Measurements from ENCODE around the gene PHC2.

The PHC2 gene

DNA sequence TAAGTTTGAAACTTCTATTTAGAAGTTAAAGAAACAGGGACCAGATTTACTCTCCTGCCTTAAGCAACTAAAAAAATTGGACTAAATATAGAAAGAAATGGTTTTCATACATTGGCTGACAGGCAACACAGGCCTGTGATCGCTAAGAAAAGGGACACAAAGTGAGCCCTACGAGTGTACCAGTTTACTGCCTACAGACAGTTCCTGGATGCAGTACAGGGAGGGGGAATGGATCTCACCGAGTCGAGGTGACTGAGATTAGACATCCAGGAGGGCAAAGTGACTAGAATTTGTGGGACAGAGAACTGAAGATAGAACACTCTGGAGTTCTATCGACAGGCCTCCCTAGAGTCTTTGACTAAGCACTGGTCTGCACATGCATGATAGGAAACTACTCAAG, 16.0 kb downstream of the PHC2 start:
- DNase-seq, result no peak

DNA sequence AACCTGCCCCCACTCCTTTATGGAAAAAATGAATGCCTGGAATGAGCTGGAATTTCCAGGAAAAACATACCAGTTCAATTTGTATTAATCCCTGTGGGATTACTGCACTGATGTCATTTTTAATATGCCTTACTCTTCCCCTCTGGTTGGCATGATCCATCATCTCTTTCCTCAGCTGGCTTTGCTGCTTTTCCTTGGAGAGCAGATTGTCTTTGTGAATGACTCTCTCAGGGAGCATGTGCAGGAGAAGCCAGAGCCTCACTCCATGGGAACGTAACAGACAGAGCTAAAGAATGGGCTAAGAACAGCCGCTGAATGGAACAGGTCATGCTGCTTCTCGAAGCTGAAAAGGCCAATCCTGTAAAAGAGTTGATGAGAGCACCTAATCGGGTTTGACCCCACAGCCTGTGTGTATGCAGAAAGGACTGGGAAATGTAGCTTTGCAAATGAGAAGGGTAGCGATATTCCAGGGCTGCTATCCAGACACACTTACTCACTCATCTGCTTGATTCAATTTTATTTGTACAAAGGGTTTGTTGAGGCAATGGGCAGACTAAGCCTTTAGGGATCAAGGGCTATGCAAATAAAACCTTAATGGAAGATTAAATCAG, 20.7 kb downstream of the PHC2 start:
- DNase-seq, result no peak

DNA sequence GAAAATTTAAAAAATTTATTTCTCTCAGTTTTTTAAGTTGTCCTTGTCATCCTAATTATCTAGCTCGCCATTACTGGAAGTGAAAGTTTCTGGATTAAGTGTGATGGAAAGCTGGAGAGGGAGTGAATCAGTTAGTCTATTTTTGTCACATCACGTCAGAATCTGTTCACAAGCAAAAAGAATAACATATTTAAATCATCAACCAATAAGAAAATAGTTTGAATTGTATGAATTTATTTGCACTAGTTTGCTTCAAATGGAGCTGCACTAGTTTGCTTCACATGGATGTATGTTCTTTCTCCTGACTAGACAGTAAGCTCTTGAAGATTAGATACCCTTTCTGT, 22.8 kb downstream of the PHC2 start:
- DNase-seq, result no peak

DNA sequence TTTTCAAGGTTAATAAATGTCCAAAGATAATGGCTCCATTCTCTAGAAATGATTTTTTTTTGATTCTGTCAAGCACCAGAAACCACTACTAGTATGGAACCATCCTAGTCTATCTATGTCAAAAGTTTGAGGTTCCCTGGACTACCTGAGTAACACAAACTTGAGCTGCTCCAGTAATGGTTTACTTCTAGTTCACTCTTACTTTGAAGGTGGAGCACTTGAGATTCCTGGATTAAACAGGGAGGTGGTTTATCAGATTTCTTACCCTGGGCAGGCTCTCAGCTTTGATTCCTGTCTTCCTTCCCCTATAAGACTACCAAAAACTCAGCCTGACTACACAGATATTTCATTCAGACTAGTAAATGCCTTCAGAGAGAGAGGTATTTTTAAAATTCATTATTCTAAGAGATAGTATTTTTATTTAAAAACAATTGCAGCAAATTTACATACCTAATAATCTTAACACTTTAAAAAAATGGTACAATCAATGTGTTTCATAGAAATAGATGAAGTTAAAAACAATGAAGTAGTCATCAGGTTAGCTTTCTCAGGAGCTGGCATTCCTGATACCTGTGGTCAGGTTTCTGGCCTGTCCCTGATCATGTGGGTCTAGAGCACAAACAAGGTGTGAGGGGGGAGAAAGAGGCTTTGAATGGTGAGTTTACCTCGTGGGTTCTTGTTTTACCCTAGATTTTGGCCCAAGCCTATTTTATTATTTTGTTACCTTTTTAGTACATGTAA, 23.4 kb downstream of the PHC2 start:
- no peak for DNase-seq

DNA sequence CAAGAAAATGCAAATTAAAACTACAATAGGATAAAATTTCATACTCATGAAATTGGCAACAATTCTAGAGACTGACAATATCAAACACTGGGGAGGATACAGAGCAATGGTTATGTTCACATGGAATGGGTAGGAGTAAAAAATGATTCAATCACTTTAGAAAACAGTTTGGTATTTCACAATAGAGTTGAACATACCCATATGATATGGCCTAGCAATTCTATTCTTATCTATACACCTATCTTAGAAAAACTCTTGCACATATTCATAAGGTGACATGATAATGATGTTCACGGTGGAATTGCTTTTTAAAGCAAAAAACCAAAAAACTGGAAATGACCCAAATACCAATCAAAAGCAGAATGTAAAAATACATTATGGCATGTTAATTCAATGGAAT, 28.7 kb downstream of the PHC2 start:
- DNase-seq, result no peak

DNA sequence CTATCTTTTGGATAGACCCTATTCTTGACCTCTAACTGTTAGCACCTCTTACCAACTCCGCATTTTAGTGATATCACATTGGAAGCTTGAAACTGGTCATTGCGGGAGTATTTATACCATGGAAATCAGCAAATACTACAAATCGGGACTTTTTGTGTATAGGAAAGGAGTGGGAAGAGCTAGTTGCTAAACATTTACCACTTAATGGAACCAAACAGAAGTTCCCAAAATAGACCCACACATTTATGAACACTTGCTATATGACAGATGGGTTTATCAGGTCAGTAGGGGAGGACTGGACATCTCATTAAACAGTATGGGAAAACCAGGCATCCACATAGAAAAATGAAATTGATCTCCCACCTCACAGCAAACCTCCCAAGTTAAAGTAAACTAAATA, 29.4 kb downstream of the PHC2 start:
- DNase-seq, result no peak

DNA sequence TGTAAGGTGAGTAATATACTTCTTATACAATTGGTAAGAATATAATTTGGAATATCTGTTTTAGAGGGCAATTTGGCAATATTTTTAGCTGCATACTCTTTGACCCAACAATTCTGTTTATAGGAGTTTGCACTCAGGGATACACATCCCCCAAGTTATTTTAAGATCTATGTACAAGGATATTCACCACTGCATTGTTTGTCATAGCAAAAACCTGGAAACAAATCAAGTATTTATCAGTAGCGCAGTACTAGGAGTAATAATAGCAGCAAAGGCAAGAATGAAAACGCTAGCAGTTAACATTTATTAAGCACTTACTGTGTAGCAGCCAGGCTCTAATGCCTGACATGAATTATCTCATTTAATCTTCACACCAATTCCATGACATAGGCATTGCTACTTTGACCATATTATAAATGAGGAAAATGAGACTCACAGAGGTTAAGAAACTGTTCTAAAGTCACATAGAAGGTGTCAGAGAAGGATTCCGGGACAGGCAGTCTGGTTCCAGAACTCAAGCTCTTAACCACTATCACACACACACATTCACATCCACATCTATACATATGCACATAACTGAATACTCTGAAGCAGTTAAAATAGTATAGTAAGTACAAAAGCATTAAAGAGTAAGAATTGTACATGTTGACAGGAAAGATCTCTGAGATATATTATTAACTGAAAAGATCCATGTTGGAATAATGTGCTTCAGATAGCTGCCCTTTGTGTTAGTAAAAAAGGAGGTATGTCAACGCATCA, 30.6 kb downstream of the PHC2 start:
- no peak for DNase-seq

DNA sequence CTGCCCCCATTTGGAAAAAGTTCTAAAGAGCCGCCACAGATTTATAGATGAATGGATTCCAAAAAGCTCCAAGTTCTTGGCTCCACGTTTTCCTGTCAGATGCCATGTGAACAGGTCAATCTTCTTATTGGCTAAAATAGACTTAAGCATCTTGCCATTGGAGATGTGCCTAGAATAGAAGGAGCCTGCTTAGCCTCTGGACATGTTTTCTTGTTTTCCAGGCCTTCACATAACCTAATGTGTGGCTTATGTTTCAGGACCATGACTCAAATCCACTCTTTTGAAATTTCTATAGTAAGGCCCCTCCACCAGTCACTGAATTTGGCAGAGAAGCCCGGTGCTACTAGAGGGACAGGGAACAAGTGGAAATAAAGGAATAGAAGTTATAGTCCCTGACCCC, 31.5 kb downstream of the PHC2 start:
- no peak for DNase-seq

DNA sequence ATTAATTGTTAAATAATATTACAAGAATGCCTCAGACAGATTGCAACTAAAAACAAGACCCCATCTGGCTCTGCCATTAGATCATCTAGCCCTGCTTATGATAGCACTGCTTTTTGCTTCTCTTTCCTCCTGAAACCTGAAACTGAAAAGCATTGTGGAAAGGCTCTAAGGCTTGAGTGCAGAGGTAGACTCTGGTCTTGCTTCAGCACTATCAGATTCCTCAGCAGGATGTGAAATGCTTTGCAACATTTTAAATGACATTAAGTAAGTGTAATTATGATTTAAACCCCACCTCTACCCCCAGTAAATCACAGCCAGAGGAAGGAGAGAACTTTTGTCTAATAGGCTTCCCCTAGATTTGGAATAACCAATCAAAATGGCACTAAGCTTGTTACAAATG, 32.9 kb downstream of the PHC2 start:
- no peak for DNase-seq

DNA sequence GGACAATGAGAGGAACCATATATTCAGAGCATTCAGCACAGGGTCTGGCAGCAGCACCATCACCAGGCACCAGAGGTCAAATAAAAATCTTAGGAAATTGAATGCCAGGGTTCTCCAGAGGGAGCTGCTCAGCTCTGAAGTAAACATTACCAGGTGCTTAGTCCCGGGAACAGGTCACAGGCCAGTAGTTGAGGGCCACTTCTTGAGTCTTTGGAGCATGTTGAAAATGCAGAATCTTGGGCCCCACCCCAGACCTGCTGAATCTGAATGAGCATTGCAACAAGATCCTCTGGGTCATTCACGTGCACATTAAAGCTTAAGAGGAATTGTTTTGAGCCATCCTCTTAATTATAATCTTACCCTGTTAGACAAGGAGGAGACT, 33.8 kb downstream of the PHC2 start:
- no peak for DNase-seq

DNA sequence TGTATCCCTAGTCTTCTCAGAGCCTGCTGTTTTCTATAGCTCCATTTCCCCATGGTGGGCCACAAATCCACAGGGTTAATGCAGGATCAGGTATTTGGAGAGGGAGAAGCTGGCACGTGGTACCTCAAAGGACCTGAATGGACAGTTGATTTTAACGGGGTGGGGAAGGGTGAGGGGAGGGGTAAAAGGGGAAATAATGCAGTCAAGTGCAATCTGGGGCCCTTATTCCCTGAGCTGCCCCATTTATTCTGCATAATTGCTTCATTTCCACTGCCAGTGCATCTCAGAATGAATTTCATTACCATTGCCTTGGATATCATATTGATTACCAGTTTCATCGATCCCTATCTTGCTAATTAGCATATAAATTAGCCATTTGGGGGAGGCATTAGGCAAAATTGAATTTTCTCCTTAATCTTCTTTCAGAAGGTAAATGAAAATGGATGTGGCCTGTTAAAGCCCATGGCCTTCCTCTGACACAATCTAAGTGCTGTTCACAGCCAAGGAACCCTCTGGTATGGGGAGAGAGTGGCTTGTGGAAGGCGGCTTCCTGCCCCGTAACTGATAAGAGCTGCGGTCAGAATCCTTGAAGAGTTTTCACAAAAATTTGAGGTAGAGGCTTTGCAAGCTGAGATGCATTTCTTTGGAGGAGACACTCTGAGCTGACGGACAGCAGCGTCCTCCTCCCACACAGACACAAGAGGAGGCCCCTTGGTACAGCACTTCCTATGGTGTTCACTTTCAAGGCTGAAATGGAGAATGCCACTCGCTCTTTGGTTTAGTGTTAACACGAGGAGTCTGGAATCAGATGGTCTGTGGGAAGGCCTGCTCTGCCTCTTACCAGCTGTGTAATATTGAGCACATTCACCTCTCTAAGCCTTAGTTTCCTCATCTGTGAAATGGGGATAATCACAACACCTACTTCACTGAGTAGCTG, 34.4 kb downstream of the PHC2 start:
- no peak for DNase-seq

DNA sequence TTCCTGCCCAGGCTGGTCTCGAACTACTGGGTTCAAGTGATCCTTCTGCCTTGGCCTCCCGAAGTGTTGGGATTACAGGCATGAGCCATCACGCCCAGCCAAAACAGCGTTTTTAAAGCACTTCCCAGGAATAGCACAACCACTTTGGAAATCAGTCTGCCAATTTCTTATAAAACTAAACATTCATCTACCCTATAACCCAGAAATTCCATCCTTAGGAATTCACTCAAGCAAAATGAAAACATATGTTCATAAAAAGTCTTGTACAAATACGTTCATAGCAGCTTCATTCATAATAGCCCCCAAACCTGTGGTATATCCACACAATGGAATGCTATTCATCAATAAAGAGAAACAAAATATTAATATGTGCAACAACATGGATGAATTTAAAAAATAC, 36.1 kb downstream of the PHC2 start:
- DNase-seq, result no peak

DNA sequence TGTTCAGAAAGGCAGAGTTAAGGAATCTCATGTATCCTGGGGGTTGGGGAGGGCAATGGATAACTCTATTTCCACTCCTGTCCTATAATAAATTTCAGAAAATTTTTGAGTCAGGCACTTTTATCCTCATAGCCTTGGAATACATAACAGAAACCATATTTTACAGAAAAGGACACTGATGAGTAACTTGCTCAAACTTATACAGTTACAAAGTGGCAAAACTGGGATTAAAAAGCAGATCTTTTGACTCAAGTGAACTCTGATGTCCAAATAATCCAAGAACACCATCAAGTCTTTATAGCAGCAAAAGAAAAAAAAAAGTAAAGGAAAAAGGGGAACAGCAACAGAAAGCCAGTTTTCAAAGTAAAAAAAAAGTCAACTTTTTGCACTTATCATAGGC, 36.9 kb downstream of the PHC2 start:
- no peak for DNase-seq

DNA sequence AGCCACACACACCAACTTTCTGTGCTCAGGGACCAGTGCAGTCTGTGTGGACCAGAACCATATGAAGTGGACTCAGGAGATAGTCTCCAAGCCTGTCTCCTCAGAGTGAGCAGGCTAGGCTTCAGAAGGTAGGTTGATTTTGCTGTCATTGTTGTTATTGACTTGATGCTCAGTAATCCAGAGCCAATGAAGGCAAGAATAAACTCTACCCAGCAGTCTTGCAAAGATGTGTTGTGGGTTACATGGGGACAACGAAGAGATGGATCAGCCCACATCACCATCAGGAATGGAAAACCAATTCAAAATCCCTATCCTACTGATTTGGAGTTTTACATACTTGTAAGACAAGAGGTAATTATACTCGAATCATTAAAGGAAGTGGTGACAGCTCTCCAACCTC, 37.4 kb downstream of the PHC2 start:
- DNase-seq, result no peak

DNA sequence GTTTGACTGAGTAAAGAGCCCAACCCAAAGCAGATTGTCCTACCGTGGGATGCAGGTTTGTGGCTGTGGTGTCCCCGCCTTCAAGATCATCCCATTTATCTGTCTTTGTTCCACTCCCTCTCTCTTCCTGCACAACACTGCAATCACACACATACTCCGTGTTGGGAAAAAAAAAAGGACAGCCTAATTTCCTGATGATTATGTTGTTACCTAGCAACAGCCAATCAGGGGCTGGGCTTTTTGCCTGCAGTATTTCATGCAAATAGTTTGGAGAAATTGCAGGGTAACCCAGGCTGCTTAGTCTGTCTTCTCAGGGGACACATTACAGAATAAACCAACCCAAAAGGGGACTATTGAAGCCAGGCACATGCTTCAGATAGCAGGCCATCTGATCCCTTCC, 38.3 kb downstream of the PHC2 start:
- DNase-seq, result peak; percentile 35

DNA sequence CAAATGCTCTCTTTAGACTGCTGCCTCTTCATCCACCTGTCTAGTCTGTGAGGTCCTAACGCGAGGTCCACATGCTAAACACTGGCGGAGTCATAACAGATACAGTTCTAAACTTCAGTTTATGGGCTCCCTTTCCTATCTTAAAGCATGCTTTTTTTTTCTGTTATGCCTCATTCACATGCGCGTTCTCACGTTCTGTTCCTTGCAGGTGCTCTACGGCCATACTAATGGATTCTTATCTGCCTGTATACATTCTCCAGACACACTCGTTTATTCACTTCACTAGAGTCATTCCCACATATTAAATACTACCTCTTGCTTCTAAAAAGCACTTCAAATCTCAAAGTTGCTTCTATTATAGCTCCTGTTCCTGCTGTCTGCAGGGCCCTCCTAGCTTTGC, 38.7 kb downstream of the PHC2 start:
- no peak for DNase-seq

DNA sequence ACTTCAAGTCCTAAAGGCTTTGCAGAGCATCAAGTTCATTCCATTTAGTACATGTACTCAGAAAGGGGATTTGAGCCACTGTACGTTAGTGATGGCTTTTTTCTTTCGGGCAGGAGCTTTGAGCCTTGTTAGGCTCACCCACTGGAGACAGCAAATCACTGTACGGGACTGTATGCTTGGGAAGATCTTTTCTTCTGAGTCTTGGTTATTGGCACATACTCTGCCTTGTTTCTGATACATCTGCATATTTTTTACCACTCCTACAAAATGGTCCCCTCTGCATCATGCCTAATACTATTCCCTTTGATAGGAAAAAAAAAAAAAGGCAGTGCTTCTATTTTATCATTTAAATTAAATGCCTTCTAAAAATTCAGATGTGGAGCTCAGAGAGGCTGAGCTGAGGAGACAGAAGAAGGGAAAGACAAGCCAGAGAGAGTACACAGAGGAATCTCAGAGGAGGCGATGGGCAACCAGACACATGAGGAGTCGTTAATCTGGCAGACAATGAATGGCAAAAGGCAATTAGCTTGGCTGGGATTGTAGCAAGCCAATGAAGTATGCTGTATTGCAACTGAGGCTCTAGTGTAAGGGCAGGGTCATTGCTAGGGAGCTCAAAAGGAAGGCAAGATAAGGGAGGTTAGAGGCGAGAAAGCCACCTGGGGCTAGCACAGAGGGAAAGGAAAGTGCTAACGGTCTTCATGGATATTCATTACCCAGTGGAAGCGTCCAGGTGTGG, 39.4 kb downstream of the PHC2 start:
- no peak for DNase-seq

DNA sequence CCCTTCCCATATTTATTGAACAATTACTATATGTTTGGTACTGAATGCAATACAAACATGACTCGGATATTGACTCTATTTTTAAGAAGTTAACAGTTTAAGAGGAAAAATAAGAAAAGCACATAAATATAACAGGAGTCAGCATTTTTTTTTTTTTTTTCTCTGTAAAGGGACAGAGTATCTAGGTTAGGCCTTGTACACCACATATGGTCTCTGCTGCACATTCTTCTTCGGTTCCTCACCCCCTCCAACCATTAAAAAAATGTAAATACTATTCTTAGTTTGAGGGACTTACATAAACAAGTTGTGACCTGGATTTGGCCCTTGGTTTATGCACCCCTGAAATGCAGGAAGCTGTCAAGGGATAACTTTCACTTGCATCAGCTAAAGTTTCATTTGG, 40.4 kb downstream of the PHC2 start:
- DNase-seq, result no peak

DNA sequence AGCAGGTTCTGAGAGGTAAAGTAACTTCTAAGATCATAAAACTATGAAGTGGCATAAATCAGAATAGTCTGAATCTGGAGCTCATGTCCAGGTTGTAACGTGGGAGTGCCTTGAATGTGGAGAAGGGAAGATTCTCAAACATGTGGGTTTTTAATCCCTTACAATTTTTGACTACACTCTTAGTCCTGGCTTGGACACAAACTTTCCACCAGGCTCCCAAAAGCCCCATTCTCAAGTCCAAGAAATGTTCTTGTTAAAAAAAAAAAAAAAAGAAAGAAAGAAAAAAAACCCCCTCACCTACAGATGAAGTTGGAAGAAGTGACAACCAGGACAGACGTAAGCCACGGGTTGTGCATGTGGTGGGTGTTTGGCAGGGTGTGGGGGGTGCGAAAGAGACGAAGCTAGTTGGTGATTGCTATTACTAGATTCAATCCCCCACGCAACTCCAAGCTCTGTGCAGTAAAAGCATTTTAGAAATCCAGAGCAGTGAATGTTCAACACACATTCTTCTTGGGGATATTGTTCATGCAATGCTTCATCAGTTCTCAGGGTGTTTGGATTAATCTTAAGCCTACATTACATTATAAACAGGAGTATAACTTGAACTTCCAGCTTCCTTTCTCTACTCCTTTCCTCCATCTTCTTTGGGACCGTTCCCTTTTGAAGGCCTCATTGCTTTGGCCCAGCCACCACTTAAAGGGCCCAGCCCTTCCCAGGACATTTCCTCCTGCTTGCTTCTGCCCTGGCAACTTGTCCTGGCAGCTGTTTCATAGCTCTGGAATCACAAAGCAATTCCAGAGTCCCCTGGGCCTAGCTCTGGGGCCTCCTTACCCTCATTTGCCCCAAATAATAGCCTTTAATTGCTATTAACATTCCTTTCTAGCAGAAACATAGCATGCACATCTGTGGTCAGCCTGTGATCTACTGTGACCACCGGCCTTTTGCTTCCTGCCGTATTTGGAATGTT, 41.8 kb downstream of the PHC2 start:
- no peak for DNase-seq

DNA sequence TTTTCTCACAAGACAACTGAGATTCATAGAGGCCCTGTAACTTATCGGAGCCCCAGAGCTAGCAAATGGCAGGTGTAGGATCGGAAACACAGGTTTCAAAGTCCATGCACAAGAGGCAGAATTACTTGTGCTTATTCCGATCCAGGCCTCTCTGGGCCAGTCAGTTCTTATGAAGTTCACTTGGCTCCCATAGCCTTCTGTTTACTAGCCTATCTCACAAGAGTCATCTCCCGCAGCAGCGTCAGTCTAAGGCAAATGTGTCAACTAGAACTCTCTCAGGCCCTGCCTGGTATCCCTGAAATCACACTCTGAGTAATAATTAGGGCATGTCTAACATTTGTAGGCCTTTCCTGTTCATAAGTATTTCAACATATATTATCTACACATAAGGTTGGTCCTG, 43.3 kb downstream of the PHC2 start:
- no peak for DNase-seq

DNA sequence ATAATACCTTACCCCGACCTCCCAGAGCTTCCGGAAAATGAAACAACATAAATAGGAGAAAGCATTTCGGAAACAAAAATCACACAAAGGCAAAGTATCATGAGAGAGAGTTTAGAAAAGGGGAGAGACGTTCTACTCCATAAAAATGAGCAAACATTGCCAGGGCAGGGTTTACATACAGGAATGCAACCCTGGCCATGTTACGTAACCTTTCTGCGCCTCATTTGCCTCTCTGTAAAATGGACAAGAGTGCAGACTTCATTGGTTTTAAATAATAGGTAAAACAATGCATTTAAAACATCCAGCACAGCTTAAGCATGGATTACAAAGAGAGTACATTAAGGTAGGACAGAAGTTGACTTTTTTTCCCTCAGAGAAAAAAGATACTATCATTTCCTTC, 45.6 kb downstream of the PHC2 start:
- no peak for DNase-seq
